Natural killer cell treated with Interleukin-12 subunit alpha and Interleukin-12 subunit beta and Interleukin-15 and Interleukin-18, amount 100 ng/mL, for 72 hours (primary cell): ENCODE results near the gene SIRPD. TPM values are rescaled to one million over a fixed set of nuclear protein-coding genes. Genes with fewer than 3 reads are reported as not detected.
"Not testable (repeated sequence)": the region's sequence is repeated elsewhere in the genome, so short reads cannot be mapped to it uniquely, and the experiment has no call there.

Experiments
- ATAC-seq, 2 donors: fragments of 150-1000 bp; cut with Tn5 transposase in 1 of 2; sonication (Bioruptor Pico), chemical (Tn5 transposase) in 1 of 2; 2 replicates each; pipeline ENCODE4 v1.10.0; 2021
- DNase-seq: peaks from one replicate; pipeline ENCODE4 v3.0.0; 2022; ENCODE audit warnings: low spot score
- H3K27ac Mint-ChIP-seq, 2 donors: 1 replicate in 1 of 2; 2 replicates in 1 of 2; pipeline ENCODE4 v1.8.0; 2022; ENCODE audit warnings: mixed read lengths in 2 of 2, mild to moderate bottlenecking in 1 of 2, moderate library complexity in 1 of 2
- H3K27me3 Mint-ChIP-seq, 2 donors: 1 replicate in 1 of 2; 2 replicates in 1 of 2; pipeline ENCODE4 v1.8.0; 2022; ENCODE audit warnings: mixed read lengths in 2 of 2
- H3K36me3 Mint-ChIP-seq: one replicate; pipeline ENCODE4 v1.8.0; 2022; ENCODE audit warnings: mixed read lengths
- H3K4me1 Mint-ChIP-seq, 2 donors: 1 replicate in 1 of 2; 2 replicates in 1 of 2; pipeline ENCODE4 v1.8.0; 2022; ENCODE audit warnings: low read depth in 2 of 2, mixed read lengths in 2 of 2, mild to moderate bottlenecking in 1 of 2
- H3K4me3 Mint-ChIP-seq: one replicate; pipeline ENCODE4 v1.8.0; 2022; ENCODE audit warnings: mixed read lengths
- H3K9me3 Mint-ChIP-seq: 2 replicates; pipeline ENCODE4 v1.8.0; 2022; ENCODE audit warnings: mixed read lengths
- total RNA-seq, 2 donors: library from RNA; stranded (reverse); gene quantifications; one replicate each; pipeline ENCODE4 v1.2.3, GENCODE V29; 2022

The SIRPD gene
- not detected for total RNA-seq

- Mint-ChIP-seq H3K36me3 (peaks cover 6% of the 10 kb centered on the region), H3K4me1 (no peaks in the 10 kb centered on the region), H3K4me3 (no peak within 1 kb of the TSS), H3K27me3 (peaks cover 9 to 12% of the 10 kb centered on the region in 2 donors), H3K27ac (no peak within 1 kb of the TSS), H3K9me3 (no peaks in the 10 kb centered on the region)
- DNase-seq (no peak), ATAC-seq (no peak)
Observed at GRCh38 chr20:1557605-1558004, at the start of gene SIRPD. SIRPD (minus strand) TSS chr20:1557705; CDS start chr20:1557653, 52 bp downstream.

- Mint-ChIP-seq H3K4me1 (no peaks in the 10 kb centered on the region), H3K36me3 (no peaks in the 10 kb centered on the region)
Observed at GRCh38 chr20:1600736-1601135, 43.2 kb upstream of the SIRPD start.

GRCh38 chr20:1595333-1595732 lies 37.8 kb upstream of the SIRPD start:
- Mint-ChIP-seq H3K36me3 (no peaks in the 10 kb centered on the region), H3K4me3 (no peak overlapping the region), H3K4me1 (no peaks in the 10 kb centered on the region)

More at GRCh38 chr20:1600736-1601135, 43.2 kb upstream of the SIRPD start:
- ATAC-seq (no peak), DNase-seq (no peak)
- Mint-ChIP-seq H3K4me3 (no peak overlapping the region), H3K9me3 (no peaks in the 10 kb centered on the region), H3K27me3 (peaks cover 0 to 5% of the 10 kb centered on the region in 2 donors), H3K27ac (no peak overlapping the region)

GRCh38 chr20:1588533-1589460 lies 31.3 kb upstream of the SIRPD start:
- Mint-ChIP-seq H3K27ac (peak overlapping the region in 1 of 2 donors; percentile 75), H3K4me3 (no peak overlapping the region), H3K27me3 (no peaks in the 10 kb centered on the region), H3K4me1 (peaks cover 0 to 14% of the 10 kb centered on the region in 2 donors), H3K36me3 (no peaks in the 10 kb centered on the region), H3K9me3 (no peaks in the 10 kb centered on the region)
- ATAC-seq (peak in 1 of 2 donors; percentile 77), DNase-seq (no peak)

More at GRCh38 chr20:1595333-1595732, 37.8 kb upstream of the SIRPD start:
- ATAC-seq (no peak), DNase-seq (no peak)
- peaks cover 0 to 10% of the 10 kb centered on the region in 2 donors for H3K27me3 Mint-ChIP-seq
- H3K9me3 Mint-ChIP-seq, result no peaks in the 10 kb centered on the region
- H3K27ac Mint-ChIP-seq, result no peak overlapping the region

GRCh38 chr20:1587781-1588532 lies 30.5 kb upstream of the SIRPD start:
- Mint-ChIP-seq H3K27ac (peak overlapping the region in 1 of 2 donors; percentile 75), H3K36me3 (no peaks in the 10 kb centered on the region), H3K4me1 (peaks cover 0 to 14% of the 10 kb centered on the region in 2 donors), H3K9me3 (no peaks in the 10 kb centered on the region), H3K4me3 (no peak overlapping the region), H3K27me3 (no peaks in the 10 kb centered on the region)
- no peak for ATAC-seq
- no peak for DNase-seq

GRCh38 chr20:1579488-1579887 lies 22.0 kb upstream of the SIRPD start:
- Mint-ChIP-seq H3K4me1 (peaks cover 0 to 2% of the 10 kb centered on the region in 2 donors), H3K27me3 (peaks cover 0 to 9% of the 10 kb centered on the region in 2 donors), H3K27ac (no peak overlapping the region), H3K9me3 (no peaks in the 10 kb centered on the region), H3K4me3 (no peak overlapping the region), H3K36me3 (no peaks in the 10 kb centered on the region)
- DNase-seq, result no peak
- ATAC-seq, result no peak

GRCh38 chr20:1577906-1578305 lies 20.4 kb upstream of the SIRPD start:
- no peak for ATAC-seq
- no peak for DNase-seq
- Mint-ChIP-seq H3K9me3 (no peaks in the 10 kb centered on the region), H3K27ac (no peak overlapping the region), H3K4me3 (no peak overlapping the region), H3K36me3 (no peaks in the 10 kb centered on the region), H3K27me3 (peaks cover 0 to 9% of the 10 kb centered on the region in 2 donors), H3K4me1 (peaks cover 0 to 2% of the 10 kb centered on the region in 2 donors)

GRCh38 chr20:1577313-1577712 lies 19.8 kb upstream of the SIRPD start:
- H3K4me1 Mint-ChIP-seq, ATAC-seq: not testable (repeated sequence)

GRCh38 chr20:1576641-1577040 lies 19.1 kb upstream of the SIRPD start:
- no peaks in the 10 kb centered on the region for H3K9me3 Mint-ChIP-seq
- DNase-seq (no peak), ATAC-seq (no peak)
- H3K27me3 Mint-ChIP-seq, result peaks cover 0 to 9% of the 10 kb centered on the region in 2 donors
- no peak overlapping the region for H3K4me3 Mint-ChIP-seq
- peaks cover 0 to 2% of the 10 kb centered on the region in 2 donors for H3K4me1 Mint-ChIP-seq
- H3K36me3 Mint-ChIP-seq, result no peaks in the 10 kb centered on the region
- no peak overlapping the region for H3K27ac Mint-ChIP-seq

More at GRCh38 chr20:1577313-1577712, 19.8 kb upstream of the SIRPD start:
- H3K36me3 Mint-ChIP-seq, H3K4me3 Mint-ChIP-seq, DNase-seq, H3K9me3 Mint-ChIP-seq, H3K27me3 Mint-ChIP-seq, H3K27ac Mint-ChIP-seq: not testable (repeated sequence)

- H3K27ac Mint-ChIP-seq, DNase-seq, H3K36me3 Mint-ChIP-seq, H3K27me3 Mint-ChIP-seq, H3K4me3 Mint-ChIP-seq, ATAC-seq, H3K4me1 Mint-ChIP-seq, H3K9me3 Mint-ChIP-seq: not testable (repeated sequence)
Observed at GRCh38 chr20:1576003-1576402, 18.5 kb upstream of the SIRPD start.

- H3K9me3 Mint-ChIP-seq, H3K27ac Mint-ChIP-seq, ATAC-seq, H3K36me3 Mint-ChIP-seq, DNase-seq, H3K27me3 Mint-ChIP-seq, H3K4me1 Mint-ChIP-seq, H3K4me3 Mint-ChIP-seq: not testable (repeated sequence)
Observed at GRCh38 chr20:1571583-1571982, 14.1 kb upstream of the SIRPD start.

- H3K4me1 Mint-ChIP-seq, result no peaks in the 10 kb centered on the region
- ATAC-seq (no peak), DNase-seq (no peak)
- no peaks in the 10 kb centered on the region for H3K9me3 Mint-ChIP-seq
- peaks cover 0 to 10% of the 10 kb centered on the region in 2 donors for H3K27me3 Mint-ChIP-seq
- H3K36me3 Mint-ChIP-seq, result no peaks in the 10 kb centered on the region
- no peak overlapping the region for H3K4me3 Mint-ChIP-seq
- no peak overlapping the region for H3K27ac Mint-ChIP-seq
Observed at GRCh38 chr20:1569415-1569881, 11.9 kb upstream of the SIRPD start.

GRCh38 chr20:1568163-1568490 lies 10.6 kb upstream of the SIRPD start:
- H3K27ac Mint-ChIP-seq, result no peak overlapping the region
- peaks cover 0 to 14% of the 10 kb centered on the region in 2 donors for H3K27me3 Mint-ChIP-seq
- H3K4me3 Mint-ChIP-seq, result no peak overlapping the region
- ATAC-seq (no peak), DNase-seq (no peak)
- H3K36me3 Mint-ChIP-seq, result no peaks in the 10 kb centered on the region
- no peaks in the 10 kb centered on the region for H3K9me3 Mint-ChIP-seq
- H3K4me1 Mint-ChIP-seq, result no peaks in the 10 kb centered on the region
